Measurements from ENCODE around the gene CAPZA1.

Gene CAPZA1

GRCh38 chr1:112589766-112590165, 29.9 kb upstream of the CAPZA1 start:
- DNase-seq (ENCODE audit: low spot score): no peak
- TF ChIP-seq, protein P1, sequence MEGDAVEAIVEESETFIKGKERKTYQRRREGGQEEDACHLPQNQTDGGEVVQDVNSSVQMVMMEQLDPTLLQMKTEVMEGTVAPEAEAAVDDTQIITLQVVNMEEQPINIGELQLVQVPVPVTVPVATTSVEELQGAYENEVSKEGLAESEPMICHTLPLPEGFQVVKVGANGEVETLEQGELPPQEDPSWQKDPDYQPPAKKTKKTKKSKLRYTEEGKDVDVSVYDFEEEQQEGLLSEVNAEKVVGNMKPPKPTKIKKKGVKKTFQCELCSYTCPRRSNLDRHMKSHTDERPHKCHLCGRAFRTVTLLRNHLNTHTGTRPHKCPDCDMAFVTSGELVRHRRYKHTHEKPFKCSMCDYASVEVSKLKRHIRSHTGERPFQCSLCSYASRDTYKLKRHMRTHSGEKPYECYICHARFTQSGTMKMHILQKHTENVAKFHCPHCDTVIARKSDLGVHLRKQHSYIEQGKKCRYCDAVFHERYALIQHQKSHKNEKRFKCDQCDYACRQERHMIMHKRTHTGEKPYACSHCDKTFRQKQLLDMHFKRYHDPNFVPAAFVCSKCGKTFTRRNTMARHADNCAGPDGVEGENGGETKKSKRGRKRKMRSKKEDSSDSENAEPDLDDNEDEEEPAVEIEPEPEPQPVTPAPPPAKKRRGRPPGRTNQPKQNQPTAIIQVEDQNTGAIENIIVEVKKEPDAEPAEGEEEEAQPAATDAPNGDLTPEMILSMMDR (IDR thresholded peaks at IDR 0.05; ENCODE audit: extremely low read depth, missing control alignments): no peak

DNA sequence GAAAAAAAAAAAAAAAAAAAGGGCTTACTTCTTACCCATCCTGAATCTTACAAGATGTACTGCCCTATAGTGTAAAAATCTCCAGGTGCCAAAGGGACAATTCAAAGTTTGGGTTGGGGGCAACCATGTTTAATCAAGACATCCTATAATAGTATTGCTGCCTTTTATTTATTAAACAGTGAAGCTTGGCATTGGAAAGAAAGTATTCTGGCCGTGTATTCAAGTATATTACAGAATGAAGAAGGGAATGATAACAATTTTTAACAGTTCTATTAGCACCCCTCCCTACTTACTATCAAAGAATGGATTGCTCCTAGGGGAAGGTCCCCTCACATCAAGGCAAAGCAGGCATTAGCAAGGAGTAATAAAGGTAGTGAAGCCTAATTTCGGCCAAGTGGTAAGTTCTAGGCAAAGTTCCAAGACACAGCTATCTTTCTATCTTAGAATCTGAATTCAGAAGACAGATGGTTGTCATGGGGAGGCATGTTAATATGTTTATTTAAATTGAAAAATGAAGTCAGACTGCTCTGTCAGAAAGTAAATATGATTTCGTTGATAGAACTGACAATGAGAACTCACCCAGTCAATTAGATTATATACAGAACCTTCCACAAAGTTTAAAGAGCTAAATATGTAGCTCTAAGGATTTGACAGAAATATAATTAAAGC, 25.3 kb upstream of the CAPZA1 start:
- no peak for DNase-seq (ENCODE audit: low spot score)
- TF ChIP-seq, protein P1 (IDR thresholded peaks at IDR 0.05; ENCODE audit: extremely low read depth, missing control alignments): no peak

- TF ChIP-seq, protein P1 (IDR thresholded peaks at IDR 0.05; ENCODE audit: extremely low read depth, missing control alignments): no peak
- DNase-seq (ENCODE audit: low spot score): no peak
Observed at GRCh38 chr1:112599477-112599876, 20.2 kb upstream of the CAPZA1 start.

DNA sequence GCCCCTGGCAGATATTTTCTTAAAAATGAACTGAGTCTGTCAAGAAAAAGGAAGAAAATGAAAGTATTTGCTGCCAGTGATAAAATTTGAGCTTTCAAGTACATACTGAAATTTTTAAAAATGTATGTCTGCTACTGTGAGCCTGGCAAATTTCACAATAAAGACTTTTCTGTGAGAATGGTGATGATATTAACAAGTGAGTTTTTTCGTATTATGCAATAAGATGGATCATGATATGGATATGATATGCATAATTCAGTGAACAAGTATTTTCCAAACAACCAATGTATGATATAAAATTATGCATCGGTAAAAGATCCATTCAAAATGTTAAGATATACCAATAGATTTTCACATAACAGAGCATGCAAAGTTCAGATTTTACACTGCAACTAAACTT, 16.6 kb upstream of the CAPZA1 start:
- TF ChIP-seq, protein P1 (IDR thresholded peaks at IDR 0.05; ENCODE audit: extremely low read depth, missing control alignments): no peak
- no peak for DNase-seq (ENCODE audit: low spot score)

DNA sequence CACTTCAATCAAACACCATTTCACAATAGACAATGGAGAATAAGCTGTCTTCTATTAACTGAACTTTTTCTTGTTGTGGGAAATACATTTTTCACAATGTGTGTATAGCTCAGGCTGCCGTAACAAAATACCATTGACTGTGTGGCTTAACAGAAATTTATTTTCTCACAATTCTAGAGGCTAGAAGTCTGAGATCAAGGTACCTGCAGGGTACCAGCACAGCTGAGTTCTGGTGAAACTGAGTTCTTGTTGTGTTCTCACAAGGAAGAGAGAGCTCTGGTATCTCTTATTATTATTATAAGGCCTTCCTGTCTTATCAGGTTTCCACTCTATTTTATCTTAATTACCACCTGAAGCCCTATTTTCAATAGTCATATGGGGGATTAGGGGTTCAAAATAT, 16.1 kb upstream of the CAPZA1 start:
- TF ChIP-seq, protein P1 (IDR thresholded peaks at IDR 0.05; ENCODE audit: extremely low read depth, missing control alignments): no peak
- DNase-seq (ENCODE audit: low spot score): no peak

DNA sequence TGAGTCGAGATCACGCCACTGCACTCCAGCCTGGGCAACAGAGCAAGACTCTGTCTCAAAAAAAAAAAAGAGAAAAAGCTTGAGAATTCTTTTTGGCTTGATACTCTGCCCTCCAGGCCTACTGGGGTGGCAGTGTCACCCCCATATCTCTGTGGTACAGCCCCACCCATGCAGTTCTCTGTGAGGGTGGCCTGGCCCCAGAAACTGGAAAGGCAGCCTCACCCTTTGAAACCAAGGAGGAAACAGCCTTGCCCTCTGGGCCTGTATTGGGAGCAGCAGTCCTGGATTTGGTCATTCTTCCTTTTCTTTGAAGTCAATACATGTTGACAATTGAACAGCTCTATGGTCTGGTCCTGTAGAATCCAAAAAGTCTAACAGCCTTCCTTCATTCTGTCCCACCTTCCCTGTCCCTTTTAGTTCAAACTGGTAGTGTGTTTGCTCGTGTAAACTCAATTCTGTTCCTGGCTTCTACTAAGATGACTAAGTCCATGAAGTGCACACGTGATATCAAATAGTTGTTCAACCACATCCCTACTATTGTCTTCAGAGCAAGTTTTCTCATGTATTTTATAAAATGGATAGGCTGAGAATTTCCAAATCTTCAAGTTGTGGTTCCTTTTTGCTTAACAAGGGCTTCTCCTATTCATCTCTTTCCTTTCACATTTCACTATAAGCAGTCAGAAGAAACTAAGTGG, 13.9 kb upstream of the CAPZA1 start:
- TF ChIP-seq, protein P1 (IDR thresholded peaks at IDR 0.05; ENCODE audit: extremely low read depth, missing control alignments): no peak
- no peak for DNase-seq (ENCODE audit: low spot score)

- no peak for DNase-seq (ENCODE audit: low spot score)
- TF ChIP-seq, protein P1 (IDR thresholded peaks at IDR 0.05; ENCODE audit: extremely low read depth, missing control alignments): peak; percentile 18
Observed at GRCh38 chr1:112614460-112615065, 5.1 kb upstream of the CAPZA1 start.

All from GM20000 (cell line).